Right lobe of liver (tissue), 4 donors: ENCODE measurements around the gene CELSR3.

Experiments used
- CTCF ChIP-seq, 4 donors: fragments of 200-600 bp in 3 of 4; fragments of 450-650 bp in 1 of 4; IDR thresholded peaks; one replicate each; pipeline versions ENCODE4 v1.5.1 to v1.8.0; 2016 to 2022; ENCODE audit warnings: antibody characterized with exemption in 4 of 4, mild to moderate bottlenecking in 2 of 4
- POLR2A ChIP-seq: fragments of 450-650 bp; IDR thresholded peaks from one replicate; pipeline ENCODE4 v1.6.1; 2017; ENCODE audit warnings: antibody characterized with exemption, mild to moderate bottlenecking
- donor health status: DM: no; HTN: no; CAD: no.
- donor health status: DM: no; HTN: no; CAD: no.
- donor health status: DM: no; HTN: yes; CAD: no.

- TF ChIP-seq POLR2A, result no peak
- TF ChIP-seq CTCF (IDR thresholded peaks at IDR 0.05), result no peak
Observed at GRCh38 chr3:48619541-48620524, 42.9 kb downstream of the CELSR3 start.
